GM12872 (cell line): ENCODE measurements around the gene TEAD1.

Experiments used
- CTCF ChIP-seq: IDR thresholded peaks from 3 replicates; pipeline ENCODE4 v1.5.1; 2011; ENCODE audit warnings: low read depth, mild to moderate bottlenecking, low read length, moderate library complexity; ENCODE audit not compliant: insufficient read depth

Gene TEAD1

GRCh38 chr11:12701811-12702592 lies 27.8 kb downstream of the TEAD1 start:
- TF ChIP-seq CTCF, result no peak

GRCh38 chr11:12702999-12703453 lies 28.8 kb downstream of the TEAD1 start:
- no peak for TF ChIP-seq CTCF

GRCh38 chr11:12704049-12704448 lies 29.8 kb downstream of the TEAD1 start:
- no peak for TF ChIP-seq CTCF

GRCh38 chr11:12705874-12706273 lies 31.7 kb downstream of the TEAD1 start:
- no peak for TF ChIP-seq CTCF

GRCh38 chr11:12706545-12707499 lies 32.6 kb downstream of the TEAD1 start:
- TF ChIP-seq CTCF, result no peak

GRCh38 chr11:12707500-12707880 lies 33.3 kb downstream of the TEAD1 start:
- no peak for TF ChIP-seq CTCF

- TF ChIP-seq CTCF, result no peak
Measured at GRCh38 chr11:12711496-12711895, 37.3 kb downstream of the TEAD1 start.
